LNCAP (cell line): Measurements from ENCODE around the gene PGAP6.

ENCODE experiments used
- TF ChIP-seq, protein P1 (sequence below): fragments of 450-650 bp; IDR thresholded peaks from 2 replicates; pipeline ENCODE4 v1.5.1; 2017; ENCODE audit warnings: mild to moderate bottlenecking

The PGAP6 gene

DNA sequence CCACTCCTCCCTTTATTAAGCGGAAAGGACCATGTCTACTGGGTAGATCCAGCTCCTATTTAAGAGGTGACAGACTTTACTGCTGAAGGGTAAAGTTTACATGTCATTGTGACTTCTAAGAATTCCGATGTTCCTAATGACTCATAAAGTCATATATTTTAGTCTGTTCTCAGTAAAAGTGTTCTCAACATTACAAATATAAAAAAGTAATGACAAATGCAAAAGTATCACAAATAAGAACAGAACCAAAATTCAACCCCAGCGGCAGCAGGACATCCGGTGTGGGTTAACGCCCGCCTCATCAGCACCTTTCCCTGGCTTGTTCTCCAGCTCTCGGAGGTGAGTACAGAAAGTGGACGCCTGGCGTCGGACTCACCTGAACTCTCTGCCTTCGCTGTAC, 36.0 kb downstream of the PGAP6 start:
- TF ChIP-seq, protein P1, sequence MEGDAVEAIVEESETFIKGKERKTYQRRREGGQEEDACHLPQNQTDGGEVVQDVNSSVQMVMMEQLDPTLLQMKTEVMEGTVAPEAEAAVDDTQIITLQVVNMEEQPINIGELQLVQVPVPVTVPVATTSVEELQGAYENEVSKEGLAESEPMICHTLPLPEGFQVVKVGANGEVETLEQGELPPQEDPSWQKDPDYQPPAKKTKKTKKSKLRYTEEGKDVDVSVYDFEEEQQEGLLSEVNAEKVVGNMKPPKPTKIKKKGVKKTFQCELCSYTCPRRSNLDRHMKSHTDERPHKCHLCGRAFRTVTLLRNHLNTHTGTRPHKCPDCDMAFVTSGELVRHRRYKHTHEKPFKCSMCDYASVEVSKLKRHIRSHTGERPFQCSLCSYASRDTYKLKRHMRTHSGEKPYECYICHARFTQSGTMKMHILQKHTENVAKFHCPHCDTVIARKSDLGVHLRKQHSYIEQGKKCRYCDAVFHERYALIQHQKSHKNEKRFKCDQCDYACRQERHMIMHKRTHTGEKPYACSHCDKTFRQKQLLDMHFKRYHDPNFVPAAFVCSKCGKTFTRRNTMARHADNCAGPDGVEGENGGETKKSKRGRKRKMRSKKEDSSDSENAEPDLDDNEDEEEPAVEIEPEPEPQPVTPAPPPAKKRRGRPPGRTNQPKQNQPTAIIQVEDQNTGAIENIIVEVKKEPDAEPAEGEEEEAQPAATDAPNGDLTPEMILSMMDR: no peak

DNA sequence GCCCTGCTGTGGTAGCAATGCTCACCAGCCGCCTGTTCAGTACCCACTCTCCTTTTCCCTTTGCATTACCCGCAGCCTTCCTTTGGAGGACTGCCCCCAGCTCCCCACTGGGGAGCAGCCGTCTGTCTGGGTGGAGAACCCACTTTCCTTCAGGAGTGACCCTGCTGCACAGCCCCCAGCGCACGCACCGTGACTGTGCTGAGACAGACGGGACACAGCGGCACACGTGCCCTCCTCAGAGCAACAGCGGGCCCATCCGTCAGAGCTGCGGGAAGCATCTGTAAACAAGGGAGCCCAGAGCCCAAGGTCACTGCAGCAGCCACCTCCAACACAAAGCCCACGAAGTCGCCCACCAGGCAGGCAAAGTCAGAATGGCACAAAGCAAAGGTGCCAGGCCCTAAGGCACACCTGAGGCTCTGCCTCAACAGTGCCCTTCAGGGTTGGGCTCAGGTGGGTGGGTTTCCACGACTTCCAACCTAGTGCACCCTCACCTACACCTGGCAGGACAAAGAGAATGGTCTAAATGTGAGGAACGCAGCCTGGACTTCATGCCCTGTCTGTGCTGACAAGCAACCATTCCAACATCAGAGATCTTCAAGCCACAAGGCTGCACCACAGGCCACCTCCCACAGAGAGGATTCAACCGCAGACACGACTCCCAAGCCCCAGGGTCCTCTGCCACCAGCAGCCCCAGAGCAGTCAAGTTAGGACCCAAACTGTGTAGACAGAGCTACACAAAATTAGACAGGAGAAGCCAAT, 39.1 kb downstream of the PGAP6 start:
- TF ChIP-seq, protein P1: no peak

DNA sequence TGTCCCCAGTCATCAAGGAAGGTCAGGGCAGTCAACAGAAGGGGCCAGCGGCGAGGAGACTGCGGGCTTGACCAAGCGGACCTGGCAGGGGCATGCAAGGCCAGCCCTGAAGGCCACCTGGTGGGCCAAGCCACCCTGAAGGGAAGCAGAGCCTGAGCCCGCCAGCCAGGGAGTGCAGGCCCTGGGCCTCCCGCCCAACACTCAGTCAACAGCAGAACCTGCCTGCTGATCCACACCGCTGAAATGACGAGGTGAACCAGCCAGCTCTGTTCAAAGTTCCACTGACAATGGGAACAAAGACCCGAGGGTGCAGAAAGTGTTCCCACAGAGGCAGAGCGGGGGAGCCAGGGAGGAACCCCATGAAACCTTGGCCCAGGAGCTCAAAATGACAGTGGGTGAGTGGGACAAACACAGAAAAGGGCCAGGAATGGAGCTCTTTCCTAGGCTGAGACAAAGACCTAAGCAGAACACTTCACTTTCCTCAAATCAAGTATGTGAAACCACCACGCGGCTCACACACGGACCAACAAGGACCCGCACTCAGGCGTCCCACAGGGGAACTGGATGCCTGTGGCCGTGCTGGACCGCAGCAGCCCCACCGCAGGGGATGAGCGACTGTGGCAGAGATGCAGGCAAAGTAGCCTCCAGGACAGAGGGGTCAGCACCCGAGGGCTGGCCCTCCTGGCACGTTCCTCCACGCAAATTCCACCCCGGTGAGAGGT, 41.2 kb downstream of the PGAP6 start:
- TF ChIP-seq, protein P1: no peak

DNA sequence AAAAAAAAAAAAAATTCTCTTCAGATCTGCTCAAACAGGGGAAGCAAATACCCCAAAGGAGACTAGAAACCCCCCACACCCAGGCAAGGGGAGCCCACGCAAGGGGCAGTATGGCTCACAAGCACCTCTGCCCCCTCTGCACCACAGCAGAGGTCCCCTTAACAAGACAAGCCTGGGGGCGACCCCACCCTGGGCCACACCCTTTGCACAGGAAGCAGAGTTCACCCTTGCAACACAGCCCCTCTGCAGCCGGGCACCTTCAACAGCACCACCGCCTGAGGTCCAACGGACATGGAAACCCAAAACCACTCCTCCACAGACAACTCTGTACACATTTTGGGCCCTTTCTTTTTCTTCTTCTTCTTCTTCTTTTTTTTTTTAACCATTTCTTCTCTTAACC, 42.1 kb downstream of the PGAP6 start:
- TF ChIP-seq, protein P1: no peak

DNA sequence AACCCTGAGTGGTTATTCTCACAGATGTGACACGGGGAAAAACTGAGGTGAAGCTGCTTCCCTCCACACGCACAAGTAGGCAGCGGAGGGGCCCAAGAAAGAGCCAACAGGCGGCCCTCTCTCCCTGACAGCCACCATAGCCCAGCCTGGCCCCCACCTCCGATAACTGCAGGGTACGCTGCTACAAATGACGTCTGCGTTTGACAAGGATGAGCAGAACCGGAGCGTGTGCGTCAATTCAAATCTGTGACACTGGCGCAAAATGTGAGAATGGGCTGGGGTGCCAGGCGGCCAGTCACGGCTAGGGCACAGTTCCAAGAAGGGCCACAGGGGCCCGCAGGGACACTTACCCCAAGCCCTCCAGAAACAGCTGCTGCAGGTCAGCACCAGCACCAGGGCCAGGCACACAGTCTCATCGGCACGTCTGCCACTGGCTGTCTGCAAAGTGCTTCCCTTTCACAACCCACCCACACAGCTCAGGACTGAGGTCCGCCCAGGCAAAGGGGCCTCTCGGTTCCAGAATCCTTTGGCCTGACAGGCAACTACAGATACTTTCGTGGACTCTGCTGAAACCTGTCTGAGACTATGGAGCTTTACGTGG, 43.7 kb downstream of the PGAP6 start:
- TF ChIP-seq, protein P1: no peak

DNA sequence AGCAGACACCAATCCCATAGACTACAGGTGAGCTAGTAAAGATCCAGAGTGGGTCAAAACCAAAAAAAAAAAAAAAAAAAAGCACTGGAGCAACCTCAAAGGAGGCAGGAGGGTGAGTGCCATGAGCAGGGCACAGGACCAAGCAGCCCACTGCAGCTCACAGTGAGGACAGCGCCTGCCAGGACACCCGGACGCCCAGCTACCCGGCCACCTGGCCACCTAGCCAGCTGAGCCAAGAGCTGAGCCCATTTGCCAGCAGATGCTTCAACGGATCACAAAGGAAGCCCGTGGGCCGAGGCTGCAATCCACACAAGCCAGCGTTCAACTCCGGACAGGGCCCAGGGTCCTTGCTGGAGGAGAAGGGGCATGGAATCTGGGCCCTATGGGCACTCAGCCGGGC, 44.3 kb downstream of the PGAP6 start:
- TF ChIP-seq, protein P1: no peak

DNA sequence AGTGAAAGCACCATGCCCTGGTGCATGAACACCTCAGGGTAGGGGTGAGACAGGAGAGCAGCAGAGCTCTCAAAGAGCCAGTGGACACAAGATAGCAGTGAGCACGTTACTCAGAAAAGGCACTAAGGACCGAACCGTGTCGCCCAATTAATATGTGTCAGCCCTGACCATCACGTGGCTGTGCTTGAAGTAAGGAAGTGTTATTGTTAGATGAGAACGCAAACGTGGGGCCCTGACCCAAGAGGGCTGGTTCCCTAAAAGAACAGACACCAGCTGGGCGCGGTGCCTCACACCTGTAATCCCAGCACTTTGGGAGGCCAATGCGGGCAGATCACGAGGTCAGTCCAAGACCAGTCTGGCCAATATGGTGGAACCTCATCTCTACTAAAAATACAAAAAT, 45.5 kb downstream of the PGAP6 start:
- TF ChIP-seq, protein P1: no peak
